Astrocyte of the cerebellum (primary cell): ENCODE results near the gene METAP1D.
A peak's percentile ranks its signal among the peaks of the same experiment; 100 is the strongest.

Experiments used
- DNase-seq: peaks from one replicate; pipeline ENCODE4 v3.0.0-alpha.2; 2011; ENCODE audit warnings: low read depth
- H3K4me3 ChIP-seq: 2 replicates; pipeline ENCODE4 v1.5.1; 2011; ENCODE audit warnings: mild to moderate bottlenecking, low read depth, low read length, moderate library complexity
- in situ Hi-C: cut with HindIII; loops from 2 replicates; pipeline ENCODE4 v1.10.0; 2017; ENCODE audit warnings: low sequenced_read_pairs
- TF ChIP-seq, protein P1 (sequence below): IDR thresholded peaks from 2 replicates; pipeline ENCODE4 v1.5.1; 2012; ENCODE audit warnings: low read length, low read depth, moderate library complexity, mild to moderate bottlenecking; ENCODE audit errors: missing control alignments

METAP1D gene

DNA sequence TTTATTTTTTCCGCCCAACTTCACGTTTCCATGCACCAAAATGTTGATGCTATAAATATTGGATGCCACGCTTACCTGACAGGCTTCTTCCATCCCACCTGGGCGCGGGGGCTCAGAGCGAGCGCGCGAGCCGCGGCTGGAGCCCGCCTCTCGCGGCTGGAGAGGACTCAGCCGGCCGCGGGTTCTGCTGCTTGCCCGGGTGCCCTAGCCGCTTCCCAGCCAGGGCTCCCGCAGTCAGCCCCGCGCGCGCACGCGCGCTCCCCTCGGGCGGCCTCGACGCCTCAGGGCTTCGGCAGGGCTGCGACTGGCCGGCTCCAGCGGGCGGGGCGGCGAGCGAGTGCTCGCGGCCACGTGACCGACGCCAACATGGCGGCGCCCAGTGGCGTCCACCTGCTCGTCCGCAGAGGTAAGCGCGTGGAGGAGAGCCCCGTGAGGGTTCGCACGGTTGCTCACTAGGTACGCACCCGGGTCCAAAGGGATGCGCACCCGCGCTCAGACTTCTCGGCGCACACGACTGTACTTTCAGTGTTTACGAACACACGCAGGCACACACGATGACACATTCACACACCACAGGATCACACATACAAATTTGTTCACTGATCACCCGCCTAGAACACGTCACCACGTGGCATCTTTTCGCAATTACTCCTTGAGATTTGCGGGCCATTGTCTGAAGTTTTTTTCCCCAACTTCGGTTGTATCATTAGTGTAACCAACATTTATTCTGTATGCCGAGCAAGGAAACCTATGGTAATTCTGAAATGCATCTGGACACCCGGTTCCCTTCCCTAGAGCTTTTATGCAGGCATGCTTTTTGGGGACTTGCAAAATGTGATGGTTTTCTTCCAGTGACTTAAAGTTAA, at the start of gene METAP1D:
Gene METAP1D (plus strand): TSS at position 350 of the 866 bp plus-strand sequence. CDS start 17 bp downstream, at position 367.
- peak within 1 kb of the TSS; percentile 79 for H3K4me3 ChIP-seq
- peak; percentile 62 for DNase-seq
- in situ Hi-C loops, result loop anchor here (10.0 kb wide), 1 partner anchor 75 kb away; no protein-coding TSS in a partner anchor
- TF ChIP-seq, protein P1, sequence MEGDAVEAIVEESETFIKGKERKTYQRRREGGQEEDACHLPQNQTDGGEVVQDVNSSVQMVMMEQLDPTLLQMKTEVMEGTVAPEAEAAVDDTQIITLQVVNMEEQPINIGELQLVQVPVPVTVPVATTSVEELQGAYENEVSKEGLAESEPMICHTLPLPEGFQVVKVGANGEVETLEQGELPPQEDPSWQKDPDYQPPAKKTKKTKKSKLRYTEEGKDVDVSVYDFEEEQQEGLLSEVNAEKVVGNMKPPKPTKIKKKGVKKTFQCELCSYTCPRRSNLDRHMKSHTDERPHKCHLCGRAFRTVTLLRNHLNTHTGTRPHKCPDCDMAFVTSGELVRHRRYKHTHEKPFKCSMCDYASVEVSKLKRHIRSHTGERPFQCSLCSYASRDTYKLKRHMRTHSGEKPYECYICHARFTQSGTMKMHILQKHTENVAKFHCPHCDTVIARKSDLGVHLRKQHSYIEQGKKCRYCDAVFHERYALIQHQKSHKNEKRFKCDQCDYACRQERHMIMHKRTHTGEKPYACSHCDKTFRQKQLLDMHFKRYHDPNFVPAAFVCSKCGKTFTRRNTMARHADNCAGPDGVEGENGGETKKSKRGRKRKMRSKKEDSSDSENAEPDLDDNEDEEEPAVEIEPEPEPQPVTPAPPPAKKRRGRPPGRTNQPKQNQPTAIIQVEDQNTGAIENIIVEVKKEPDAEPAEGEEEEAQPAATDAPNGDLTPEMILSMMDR, result no peak

DNA sequence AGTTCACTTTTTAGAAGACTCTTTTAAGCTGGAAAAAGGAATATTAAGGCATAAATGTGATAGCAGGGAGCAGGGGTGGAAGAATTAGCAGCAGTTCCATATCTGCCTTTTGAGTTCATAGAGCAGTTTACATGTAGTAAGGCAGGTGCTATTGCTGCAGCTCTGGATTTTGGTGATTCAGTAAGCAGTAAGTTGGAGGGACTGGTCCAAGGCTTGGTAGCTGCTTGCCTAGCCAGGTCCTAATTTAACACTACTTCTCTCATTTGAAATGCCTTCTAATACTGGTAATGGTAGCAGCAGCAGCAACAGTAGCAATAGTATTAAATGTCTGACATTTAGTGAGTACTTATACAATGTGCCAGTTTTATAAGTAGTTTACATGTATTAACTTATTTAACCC, 47.5 kb upstream of the METAP1D start:
- TF ChIP-seq, protein P1, result no peak
- DNase-seq, result no peak
- H3K4me3 ChIP-seq, result no peak overlapping the region
- in situ Hi-C loops, result no loop called here

DNA sequence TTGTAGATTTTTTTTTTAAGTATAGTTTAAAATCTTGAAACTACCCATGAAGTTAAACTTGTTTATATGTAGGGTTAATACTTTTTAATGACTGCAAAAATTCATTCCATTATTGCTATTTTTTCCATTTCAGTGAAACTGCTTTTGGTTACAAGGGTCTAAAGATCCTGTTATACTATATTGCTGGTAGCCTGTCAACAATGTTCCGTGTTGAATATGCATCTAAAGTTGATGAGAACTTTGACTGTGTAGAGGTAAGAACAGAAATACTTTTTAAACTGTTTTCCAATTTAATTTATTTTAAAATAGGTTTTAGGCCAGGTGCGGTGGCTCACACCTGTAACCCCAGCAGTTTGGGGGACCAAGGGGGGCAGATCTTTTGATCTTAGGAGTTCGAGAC, 47.0 kb upstream of the METAP1D start:
- TF ChIP-seq, protein P1, result no peak
- H3K4me3 ChIP-seq, result no peak overlapping the region
- in situ Hi-C loops, result no loop called here

DNA sequence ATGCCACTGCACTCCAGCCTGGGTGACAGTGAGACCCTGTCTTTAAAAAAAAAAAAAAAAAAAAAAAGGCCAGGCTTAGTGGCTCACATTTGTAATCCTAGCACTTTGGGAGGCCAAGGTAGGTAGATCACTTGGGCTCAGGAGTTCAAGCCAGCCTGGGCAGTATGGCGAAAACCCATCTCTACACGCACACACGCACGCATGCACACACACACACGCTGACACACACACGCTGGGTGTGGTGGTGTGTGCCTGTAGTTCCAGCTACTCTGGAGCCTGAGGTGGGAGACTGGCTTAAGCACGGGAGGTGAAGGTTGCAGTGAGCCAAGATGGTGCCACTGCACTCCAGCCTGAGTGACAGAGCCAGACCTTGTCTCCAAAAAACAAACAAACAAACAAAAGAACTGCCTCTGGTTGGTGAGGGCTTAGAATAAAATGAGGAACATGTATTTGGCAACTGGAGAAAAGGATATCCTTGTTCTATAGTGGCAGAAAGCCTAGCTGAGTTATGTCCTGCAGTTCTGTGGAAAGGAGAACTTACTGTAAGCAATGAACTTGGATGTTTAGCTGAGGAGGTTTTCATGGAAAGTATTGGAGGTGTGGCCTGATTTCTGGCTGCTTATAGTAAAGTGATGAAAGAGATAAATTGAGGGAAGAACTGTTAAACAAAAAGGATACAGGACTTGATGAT, 43.5 kb upstream of the METAP1D start:
- no peak overlapping the region for H3K4me3 ChIP-seq
- TF ChIP-seq, protein P1, result no peak
- in situ Hi-C loops, result no loop called here
- DNase-seq, result no peak

More for the DNA sequence above, 47.0 kb upstream of the METAP1D start:
- no peak for DNase-seq

DNA sequence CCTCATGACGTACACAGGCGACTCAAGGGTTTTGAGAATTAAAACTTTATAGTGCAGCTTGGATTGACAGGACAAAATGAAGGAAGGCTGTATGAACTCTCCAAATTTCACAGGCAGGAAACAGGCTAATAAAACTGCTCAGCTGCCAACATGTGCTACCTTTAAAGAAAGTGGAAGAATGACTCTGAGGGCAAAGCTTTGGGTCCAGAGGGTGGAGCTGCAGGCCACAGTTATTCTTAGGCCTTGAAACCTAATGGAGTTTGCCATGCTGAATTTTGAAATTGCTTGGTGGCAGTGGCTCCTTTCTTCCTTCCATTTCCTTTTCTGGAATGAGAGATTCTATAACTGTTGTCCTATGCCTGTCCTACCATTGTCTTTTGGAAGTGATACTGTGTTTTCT, 42.7 kb upstream of the METAP1D start:
- TF ChIP-seq, protein P1, result no peak
- DNase-seq, result no peak
- in situ Hi-C loops, result no loop called here
- no peak overlapping the region for H3K4me3 ChIP-seq

DNA sequence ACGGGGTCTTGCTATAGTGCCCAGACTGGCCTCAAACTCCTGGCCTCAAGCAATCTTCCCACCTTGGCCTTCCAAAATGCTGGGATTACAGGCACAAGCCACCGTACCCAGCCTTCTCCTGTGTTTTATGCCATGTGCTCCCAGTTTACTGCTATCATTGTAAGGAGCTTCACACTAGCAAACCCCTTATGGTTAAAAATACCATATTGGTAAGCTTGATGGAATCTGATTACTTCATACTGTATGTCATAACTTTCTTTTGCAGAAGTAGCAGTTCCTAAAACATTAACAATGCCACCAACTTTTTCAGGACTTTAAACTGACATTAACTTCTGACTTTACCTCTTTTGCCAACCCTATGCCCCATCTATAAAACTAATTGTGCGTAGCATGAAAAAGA, 41.3 kb upstream of the METAP1D start:
- TF ChIP-seq, protein P1, result no peak
- in situ Hi-C loops, result no loop called here
- no peak overlapping the region for H3K4me3 ChIP-seq
- DNase-seq, result no peak
